ENCODE data around the gene PLCB4.

The PLCB4 gene

GRCh38 chr20:9454791-9455190 lies 385.9 kb downstream of the PLCB4 start:
- DNase-seq (ENCODE audit: low spot score): no peak

- no peak for DNase-seq (ENCODE audit: low spot score)
These were observed 388.2 kb downstream of the PLCB4 start for GRCh38 chr20:9457136-9457535.

DNA sequence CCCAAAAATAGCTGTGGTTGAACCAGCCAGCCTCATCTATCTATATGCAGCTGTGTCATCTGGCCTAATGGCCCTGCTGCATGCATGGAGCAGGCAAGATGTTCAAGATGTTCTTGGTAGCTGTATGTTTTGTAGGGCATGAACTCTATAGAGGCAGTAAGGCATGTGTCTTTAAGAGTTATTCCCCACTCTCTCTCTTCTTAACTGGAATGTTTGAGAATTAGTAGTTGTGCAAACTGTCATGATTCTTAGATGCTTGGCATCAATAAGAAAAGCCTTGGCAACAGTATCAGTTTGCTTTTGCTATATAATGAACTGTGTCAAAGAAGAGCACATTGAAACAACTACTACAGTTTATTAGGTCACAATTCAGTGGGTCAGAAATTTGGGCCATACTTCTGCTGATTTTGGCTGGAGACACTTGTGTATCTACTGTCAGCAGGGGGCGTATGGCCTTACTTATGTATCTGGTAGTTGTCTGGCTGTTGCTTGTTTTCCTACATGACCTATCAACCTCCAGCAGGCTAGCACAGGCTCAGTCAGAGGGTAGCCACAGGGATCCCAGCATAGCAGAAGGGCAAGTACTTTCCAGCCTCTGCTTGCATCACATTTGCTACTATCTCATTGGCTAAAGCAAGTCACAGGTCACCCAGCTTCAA lies 389.4 kb downstream of the PLCB4 start:
- DNase-seq (ENCODE audit: low spot score): no peak

DNA sequence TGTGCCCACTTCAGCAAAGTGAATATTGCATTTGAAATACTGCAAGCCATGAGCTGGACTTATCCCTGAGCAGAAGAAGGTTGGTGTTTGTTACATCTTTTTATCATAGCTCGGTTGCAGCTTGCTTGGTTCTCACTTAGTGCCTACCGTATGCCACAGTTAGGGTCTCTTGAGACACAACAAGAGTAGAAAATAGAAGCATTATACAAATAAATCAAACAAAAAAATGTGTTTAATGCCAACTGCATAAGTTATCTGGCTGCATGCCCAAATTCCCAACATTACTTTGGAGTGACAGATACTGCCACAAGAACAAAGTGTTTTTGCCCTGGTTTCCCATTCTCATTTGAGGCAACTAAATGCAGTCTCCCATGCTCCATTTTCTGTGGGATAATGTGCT lies 391.6 kb downstream of the PLCB4 start:
- DNase-seq (ENCODE audit: low spot score): no peak

DNA sequence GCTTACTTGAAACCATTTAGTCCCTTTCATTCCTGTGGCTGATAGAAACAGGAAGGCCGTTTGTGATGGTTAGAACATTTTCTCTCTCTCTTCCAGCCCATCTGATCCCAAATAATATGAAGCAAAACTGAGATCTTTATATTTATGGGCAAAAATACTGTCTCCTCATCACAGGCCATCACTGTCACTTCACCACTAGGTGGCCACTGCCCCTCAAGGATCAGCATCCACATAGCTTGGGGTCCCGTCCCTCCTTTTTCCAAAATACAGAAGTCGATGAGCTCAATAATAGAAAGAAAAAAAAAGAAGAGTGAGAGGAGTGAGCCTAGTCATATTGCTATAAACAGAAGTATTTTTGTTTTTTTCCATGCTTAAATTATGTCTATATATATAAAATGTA lies 399.1 kb downstream of the PLCB4 start:
- no peak for DNase-seq (ENCODE audit: low spot score)

DNA sequence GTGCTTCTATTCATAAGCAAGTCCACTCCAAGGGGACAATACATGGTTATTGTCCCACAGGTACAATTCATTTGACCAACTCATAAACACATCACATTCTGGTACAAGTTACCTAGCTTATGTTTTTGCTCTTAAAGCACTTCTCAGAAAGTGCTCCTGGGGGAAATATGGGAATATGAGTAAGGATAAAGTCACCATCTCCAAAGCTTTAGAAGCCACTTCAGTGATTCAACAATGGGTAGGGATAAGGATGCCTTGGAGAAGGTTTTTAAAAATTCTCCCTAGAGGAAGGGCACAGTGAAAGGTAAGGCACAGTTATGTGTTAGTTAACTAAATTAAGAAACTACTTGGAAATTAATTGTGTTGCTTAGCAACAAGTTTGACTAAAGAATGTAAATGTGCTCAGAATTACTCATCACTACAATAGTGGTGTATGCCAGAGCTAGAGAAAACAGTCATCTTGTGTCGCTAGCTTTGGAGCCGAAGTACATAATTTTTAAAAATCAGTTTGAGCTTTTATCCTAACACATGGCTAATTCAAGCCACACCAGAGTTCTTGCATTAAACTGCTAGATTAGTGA lies 406.0 kb downstream of the PLCB4 start:
- no peak for DNase-seq (ENCODE audit: low spot score)

GRCh38 chr20:9475456-9475855 lies 406.6 kb downstream of the PLCB4 start:
- DNase-seq (ENCODE audit: low spot score): no peak

GRCh38 chr20:9476174-9476573 lies 407.3 kb downstream of the PLCB4 start:
- DNase-seq (ENCODE audit: low spot score): no peak

DNA sequence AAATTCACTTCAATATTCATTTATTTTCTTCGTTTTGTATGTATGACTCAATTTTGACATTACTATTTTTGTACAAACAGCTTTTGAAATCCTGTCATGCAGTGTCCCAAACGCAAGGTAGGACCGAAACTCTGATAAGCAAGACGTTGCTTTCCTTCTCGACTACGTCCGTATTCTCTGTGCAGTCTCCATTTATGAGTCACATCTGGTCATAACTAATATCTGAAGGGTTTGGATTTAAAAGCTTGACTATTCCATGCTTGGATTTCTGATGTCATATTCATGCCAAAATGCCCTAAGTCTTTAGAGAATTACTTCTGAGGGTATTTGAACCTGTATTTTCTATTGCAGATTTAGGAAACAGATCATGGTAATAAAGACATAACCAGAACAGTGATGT lies 407.8 kb downstream of the PLCB4 start:
- no peak for DNase-seq (ENCODE audit: low spot score)

GRCh38 chr20:9478771-9479170 lies 409.9 kb downstream of the PLCB4 start:
- DNase-seq (ENCODE audit: low spot score): no peak

- DNase-seq (ENCODE audit: low spot score): no peak
These were observed 411.2 kb downstream of the PLCB4 start for GRCh38 chr20:9480066-9480465.

DNA sequence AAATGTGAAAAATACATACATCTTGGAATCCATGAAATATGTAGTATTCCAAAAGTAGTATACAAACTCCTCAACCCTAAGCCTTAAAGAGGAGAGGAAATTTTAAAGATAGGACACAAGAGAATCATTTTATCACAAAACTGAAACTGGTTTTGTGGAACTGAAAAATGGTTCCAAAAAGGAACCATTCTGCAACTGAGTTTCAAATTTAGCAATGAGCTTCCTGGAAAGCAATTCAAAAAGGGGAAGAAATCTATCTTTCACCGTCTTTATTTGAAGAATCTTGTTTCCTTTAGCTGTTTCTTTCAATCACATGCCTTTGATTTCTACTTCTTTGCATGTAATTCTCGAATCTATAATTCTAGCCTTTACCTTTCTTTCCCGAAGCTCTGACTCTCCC lies 413.3 kb downstream of the PLCB4 start:
- no peak for DNase-seq (ENCODE audit: low spot score)

- no peak for DNase-seq (ENCODE audit: low spot score)
These were observed 414.2 kb downstream of the PLCB4 start for GRCh38 chr20:9483131-9483530.

DNA sequence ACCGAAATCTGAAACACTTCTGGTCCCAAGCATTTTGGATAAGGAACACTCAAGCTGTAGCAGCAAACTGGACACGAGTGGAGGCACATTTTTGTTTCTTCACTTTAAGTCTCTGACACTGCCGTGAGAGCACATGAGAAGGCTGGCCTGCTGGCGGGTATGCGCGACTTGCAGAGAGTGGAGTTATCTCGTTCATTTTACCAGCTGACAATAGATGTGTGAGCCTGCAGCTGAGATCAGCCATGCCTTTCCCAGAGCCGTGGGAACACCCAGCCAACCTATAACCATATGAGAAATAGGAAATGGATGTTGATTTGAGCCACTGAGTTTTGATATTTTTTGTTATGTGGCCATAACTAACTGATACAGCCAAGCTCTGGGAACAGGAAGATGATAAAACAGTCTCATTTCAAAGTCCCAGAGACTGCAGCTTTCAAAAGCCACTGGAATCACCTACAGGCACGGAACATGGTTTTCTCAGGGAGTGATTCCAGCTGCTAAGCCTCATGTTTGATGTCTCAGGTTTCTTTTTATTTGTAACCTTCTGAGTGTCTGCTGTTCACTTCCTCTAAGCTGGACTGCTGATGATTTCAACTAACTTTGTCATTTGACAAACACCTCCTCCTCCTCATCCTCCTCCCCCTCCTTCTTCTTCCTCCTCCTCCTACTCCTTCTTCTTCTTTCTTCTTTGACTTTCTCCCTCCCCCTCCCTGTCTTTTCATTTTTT lies 416.9 kb downstream of the PLCB4 start:
- DNase-seq (ENCODE audit: low spot score): no peak

- DNase-seq (ENCODE audit: low spot score): no peak
These were observed 418.3 kb downstream of the PLCB4 start for GRCh38 chr20:9487231-9487630.

GRCh38 chr20:9488063-9488462 lies 419.2 kb downstream of the PLCB4 start:
- no peak for DNase-seq (ENCODE audit: low spot score)

- no peak for DNase-seq (ENCODE audit: low spot score)
These were observed 421.3 kb downstream of the PLCB4 start for GRCh38 chr20:9490161-9490560.

GRCh38 chr20:9490631-9491030 lies 421.7 kb downstream of the PLCB4 start:
- no peak for DNase-seq (ENCODE audit: low spot score)

DNA sequence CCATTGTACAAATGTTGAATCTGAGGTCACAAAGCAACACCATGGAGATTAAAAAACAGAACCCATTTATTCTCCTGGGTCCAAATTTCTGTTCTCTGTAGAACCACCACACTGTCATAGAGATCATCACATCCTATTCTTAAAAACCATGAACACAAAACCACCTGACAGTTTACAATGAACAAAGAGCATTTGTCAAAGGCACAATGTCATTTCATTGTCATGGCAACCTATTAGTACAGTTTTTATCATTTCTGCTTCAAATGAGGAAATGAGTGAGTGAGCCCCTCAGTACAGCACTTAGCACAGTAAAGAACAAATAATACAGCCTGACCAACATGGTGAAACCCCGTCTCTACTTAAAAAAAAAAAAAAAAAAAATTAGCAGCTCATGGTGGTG lies 422.4 kb downstream of the PLCB4 start:
- DNase-seq (ENCODE audit: low spot score): no peak

- no peak for DNase-seq (ENCODE audit: low spot score)
These were observed 423.2 kb downstream of the PLCB4 start for GRCh38 chr20:9492067-9492466.

DNA sequence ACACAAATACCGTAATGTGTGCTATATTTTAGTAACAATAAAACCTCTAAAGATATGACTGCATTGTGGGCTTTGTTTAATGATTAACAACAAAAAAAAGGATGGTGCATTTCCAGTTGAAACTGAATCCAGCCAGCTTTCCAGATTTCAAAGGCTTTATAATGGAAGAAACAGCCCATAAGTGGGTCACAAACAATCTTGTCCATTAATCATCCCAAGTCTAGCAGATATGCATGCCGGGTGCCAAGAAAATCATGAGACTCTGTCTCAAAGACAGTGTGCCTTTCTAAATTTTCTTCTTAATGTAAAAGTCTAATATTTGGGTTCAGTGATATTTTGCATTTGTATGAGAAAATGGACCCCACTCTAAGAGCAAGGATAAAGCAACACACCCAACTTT lies 424.9 kb downstream of the PLCB4 start:
- DNase-seq (ENCODE audit: low spot score): no peak

DNA sequence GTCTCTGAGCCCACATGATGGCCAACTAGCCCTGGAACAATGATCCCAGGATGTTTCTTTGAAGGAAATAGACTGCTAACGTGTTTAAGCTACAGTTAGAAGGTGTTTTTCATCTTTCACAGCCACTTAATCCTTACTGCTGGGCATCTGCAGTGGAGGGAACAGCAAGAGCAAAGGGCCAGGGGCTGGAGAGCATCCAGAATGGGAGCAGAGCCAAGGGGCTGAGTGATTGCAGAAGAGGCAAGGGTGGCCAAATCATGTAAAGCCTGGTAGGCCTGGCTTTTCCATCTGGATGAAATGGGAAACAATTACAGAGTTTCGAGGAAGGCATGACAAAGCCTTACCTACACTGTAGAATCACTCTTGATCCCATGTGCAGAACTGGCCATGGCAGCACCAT lies 426.8 kb downstream of the PLCB4 start:
- DNase-seq (ENCODE audit: low spot score): no peak

- no peak for DNase-seq (ENCODE audit: low spot score)
These were observed 427.3 kb downstream of the PLCB4 start for GRCh38 chr20:9496155-9496554.

GRCh38 chr20:9498322-9498721 lies 429.4 kb downstream of the PLCB4 start:
- DNase-seq (ENCODE audit: low spot score): no peak

Measured in hematopoietic multipotent progenitor cell treated with erythropoietin and hydrocortisone succinate and interleukin-3 and kit ligand, for 15 days (in vitro differentiated cells).